HG02981 (cell line): ENCODE measurements around the gene POLK.
"Not testable (repeated sequence)": the region's sequence is repeated elsewhere in the genome, so short reads cannot be mapped to it uniquely, and the experiment has no call there.

Source experiments
- ATAC-seq: cut with Tn5 transposase; IDR thresholded peaks from one replicate; pipeline ENCODE4 v1.9.1; 2021; ENCODE audit warnings: mild to moderate bottlenecking, moderate library complexity; ENCODE audit not compliant: unreplicated experiment

Gene POLK

GRCh38 chr5:75603821-75604220 lies 92.1 kb downstream of the POLK start:
- ATAC-seq, result no peak

- not testable (repeated sequence) for ATAC-seq
Observed at GRCh38 chr5:75607341-75607740, 95.7 kb downstream of the POLK start.

- no peak for ATAC-seq
Observed at GRCh38 chr5:75608870-75609269, 97.2 kb downstream of the POLK start.

- ATAC-seq, result no peak
Observed at GRCh38 chr5:75610201-75610600, 98.5 kb downstream of the POLK start.

GRCh38 chr5:75610859-75611310 lies 99.2 kb downstream of the POLK start:
- ATAC-seq, result not testable (repeated sequence)

- ATAC-seq, result no peak
Observed at GRCh38 chr5:75611311-75612225, 99.9 kb downstream of the POLK start, which contains the start of gene ANKDD1B. TSS of gene ANKDD1B (plus strand) at chr5:75611453. CDS start at chr5:75611635, 182 bp downstream.

GRCh38 chr5:75612226-75612569 lies 100.5 kb downstream of the POLK start:
- no peak for ATAC-seq

GRCh38 chr5:75612901-75613300 lies 101.2 kb downstream of the POLK start:
- no peak for ATAC-seq

- no peak for ATAC-seq
Observed at GRCh38 chr5:75614176-75614575, 102.5 kb downstream of the POLK start.

GRCh38 chr5:75616371-75616881 lies 104.7 kb downstream of the POLK start:
- ATAC-seq, result no peak

GRCh38 chr5:75616971-75617621 lies 105.4 kb downstream of the POLK start:
- no peak for ATAC-seq

GRCh38 chr5:75617736-75618352 lies 106.2 kb downstream of the POLK start:
- no peak for ATAC-seq

GRCh38 chr5:75620184-75620959 lies 108.7 kb downstream of the POLK start:
- no peak for ATAC-seq

GRCh38 chr5:75622564-75622963 lies 110.9 kb downstream of the POLK start:
- no peak for ATAC-seq

- ATAC-seq, result no peak
Observed at GRCh38 chr5:75623846-75624245, 112.2 kb downstream of the POLK start.

- no peak for ATAC-seq
Observed at GRCh38 chr5:75626959-75627358, 115.3 kb downstream of the POLK start.

GRCh38 chr5:75627801-75628200 lies 116.1 kb downstream of the POLK start:
- no peak for ATAC-seq

GRCh38 chr5:75630875-75631274 lies 119.2 kb downstream of the POLK start:
- no peak for ATAC-seq

- ATAC-seq, result no peak
Observed at GRCh38 chr5:75632321-75632720, 120.6 kb downstream of the POLK start.

- no peak for ATAC-seq
Observed at GRCh38 chr5:75637949-75638348, 126.3 kb downstream of the POLK start.
